Fibroblast of skin of abdomen (primary cell): ENCODE data around the gene MRS2.
"Not testable (repeated sequence)": the region's sequence is repeated elsewhere in the genome, so short reads cannot be mapped to it uniquely, and the experiment has no call there.

ENCODE experiments used
- DNase-seq: peaks from one replicate; pipeline ENCODE4 v3.0.0-alpha.2; 2013

Gene MRS2

DNA sequence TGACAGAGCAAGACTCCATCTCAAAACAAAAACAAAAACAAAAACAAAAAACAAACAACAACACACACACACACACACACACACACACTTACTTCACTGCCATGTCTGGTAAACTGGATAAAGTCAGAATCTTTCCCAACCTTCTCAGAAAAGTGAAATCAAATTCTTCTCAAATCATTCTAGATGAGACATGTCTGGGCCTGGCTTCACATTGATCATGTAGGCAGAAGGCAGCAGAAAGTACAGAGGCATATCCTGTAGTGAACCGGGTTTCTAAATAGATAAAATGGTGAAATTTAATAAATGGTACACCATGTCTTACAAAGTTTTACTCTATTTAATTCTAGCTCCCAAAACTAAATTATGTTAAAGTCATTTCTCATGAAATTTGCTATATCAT lies 14.9 kb upstream of the MRS2 start:
- DNase-seq: no peak

DNA sequence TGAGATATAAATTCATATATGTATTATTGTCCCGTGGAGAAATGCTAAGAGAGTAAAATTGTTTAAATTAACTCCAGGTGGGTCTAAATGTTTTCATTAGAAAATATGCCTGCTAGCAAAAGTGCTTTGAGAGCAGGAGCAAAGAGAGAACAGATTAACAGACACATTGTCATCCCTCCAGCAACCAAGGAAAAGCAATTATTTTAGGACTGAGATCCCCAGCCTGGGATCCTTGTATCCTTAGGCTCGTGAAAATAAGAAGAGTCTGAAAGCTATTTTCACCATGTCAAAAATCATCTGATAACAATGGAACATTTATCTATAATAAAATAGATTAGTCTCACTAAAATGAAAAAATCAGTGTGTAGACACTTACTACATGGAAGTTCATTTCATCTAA lies 11.5 kb upstream of the MRS2 start:
- DNase-seq: no peak

DNA sequence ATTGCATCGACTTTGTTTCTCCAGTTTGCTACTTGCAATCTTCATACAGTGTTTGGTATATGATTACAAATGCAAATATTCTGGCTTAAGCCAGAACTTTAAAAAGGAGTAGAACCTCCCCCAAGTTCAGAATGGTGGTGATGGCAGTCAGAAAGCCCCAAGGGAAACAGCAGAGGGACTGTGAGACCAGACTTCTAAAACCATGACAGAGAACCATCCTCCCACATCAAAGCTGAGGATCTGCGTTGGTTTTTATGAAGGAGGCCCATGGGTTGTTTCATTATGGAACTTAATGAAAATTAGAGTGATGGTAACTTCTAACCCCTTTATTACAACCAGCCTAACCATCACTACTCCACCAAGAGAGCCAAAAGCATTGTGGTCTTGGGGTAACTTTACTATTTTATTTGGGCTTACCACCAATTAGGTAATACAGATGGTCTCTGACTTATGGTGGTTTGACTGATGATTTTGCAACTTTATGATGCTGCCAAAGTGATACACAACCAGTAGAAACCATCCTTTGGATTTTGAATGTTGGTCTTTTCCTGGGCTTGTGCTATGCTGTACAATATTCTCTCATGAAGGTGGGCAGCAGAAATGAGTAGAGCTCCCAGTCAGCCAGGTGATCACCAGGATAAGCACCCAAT lies 10.9 kb upstream of the MRS2 start:
- no peak for DNase-seq

DNA sequence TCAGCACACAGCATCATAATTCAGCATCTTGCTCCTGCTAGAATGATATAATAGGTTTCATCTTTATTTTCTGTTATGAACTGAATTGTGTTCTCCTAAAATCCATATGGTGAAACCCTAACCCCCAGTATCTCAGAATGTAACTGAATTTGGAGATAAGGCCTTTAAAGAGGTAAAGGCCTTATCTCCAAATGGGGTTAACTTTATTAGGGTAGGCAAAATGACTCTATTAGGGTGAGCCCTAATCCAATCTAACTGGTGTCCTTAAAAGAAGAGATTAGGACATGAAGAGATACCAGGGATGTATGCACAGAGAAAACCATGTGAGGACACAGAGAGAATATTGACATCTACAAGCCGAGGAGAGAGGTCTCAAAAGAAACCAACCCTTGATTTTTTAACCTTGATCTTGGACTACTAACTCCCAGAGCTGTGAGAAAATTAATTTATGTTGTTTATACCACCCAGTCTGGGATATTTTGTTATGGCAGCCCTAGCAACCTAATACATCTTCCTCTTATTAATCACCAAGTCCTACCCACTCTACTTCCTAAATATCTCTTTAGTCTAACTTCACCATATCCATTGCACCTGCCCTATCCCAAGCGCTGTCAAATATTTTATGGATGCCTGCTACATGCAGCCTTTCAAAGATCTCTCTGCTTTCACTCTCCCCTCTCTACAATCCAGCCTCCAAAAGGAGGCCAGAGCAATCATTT lies 8.5 kb upstream of the MRS2 start:
- no peak for DNase-seq

DNA sequence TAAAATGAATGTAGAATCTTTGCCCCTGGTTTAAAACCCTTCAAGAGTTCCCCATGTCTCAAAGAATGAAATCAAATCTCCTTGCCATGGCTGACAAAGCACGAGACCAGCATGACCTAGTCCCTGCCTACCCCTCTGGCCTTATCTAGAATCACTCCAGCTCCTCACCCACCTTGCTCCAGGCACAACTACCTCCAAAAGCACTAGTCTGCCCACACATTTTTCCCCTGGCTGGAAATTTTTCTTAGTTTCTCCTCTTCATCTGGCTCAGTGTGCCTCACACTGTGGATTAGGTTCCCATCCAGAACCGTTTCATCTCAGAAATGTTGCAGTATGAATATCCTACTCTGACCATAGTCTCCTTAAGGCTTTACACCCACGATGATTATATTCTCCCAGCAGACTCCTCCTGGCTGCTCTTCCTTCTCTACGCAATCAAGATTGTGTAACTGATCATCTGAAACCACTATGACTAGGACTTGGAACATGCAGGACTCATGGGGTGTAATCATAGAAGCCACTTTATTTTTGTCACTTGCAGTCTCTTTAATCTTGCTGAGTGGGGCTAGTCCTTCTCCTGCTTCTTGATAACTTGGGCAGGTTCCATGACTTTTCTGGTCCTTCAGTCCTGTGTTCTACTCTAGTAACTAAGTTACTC lies 7.8 kb upstream of the MRS2 start:
- DNase-seq: peak; percentile 35

DNA sequence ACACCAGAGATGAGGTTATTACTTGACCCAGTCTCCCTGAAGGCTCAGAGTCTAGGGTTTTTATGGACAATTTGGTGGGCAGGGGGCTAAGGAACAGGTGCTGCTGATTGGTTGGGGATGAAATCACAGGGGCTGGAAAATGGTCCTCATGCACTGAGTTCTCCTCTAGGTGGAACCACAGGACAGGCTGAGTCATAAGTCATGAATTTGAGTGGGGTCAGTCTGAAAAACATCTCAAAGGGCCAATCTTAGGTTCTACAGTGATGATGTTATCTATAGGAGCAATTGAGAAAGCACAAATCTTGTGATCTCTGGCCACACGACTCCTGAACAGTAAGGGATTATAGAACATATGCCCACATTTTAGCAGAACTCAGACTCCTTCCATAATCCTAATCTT lies 5.9 kb upstream of the MRS2 start:
- DNase-seq: no peak

DNA sequence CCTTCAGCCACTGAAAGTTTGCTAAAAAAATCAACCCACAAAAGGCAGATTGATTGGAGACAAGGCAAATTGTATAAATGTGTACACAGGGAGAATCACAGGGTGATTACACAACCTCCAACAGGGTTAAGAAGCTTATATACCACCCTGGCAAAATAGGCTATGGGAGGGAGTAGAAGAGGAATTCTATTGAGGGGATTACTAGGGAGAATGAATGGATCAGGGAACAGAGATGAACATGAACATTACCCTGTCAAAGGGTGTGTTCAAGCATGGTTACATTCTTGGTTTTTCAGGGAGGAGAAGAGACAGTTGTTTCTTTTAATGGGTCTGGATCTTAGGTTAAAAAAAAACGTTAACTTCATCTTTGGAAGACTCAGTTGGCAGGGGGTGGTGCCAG lies 5.1 kb upstream of the MRS2 start:
- DNase-seq: no peak

DNA sequence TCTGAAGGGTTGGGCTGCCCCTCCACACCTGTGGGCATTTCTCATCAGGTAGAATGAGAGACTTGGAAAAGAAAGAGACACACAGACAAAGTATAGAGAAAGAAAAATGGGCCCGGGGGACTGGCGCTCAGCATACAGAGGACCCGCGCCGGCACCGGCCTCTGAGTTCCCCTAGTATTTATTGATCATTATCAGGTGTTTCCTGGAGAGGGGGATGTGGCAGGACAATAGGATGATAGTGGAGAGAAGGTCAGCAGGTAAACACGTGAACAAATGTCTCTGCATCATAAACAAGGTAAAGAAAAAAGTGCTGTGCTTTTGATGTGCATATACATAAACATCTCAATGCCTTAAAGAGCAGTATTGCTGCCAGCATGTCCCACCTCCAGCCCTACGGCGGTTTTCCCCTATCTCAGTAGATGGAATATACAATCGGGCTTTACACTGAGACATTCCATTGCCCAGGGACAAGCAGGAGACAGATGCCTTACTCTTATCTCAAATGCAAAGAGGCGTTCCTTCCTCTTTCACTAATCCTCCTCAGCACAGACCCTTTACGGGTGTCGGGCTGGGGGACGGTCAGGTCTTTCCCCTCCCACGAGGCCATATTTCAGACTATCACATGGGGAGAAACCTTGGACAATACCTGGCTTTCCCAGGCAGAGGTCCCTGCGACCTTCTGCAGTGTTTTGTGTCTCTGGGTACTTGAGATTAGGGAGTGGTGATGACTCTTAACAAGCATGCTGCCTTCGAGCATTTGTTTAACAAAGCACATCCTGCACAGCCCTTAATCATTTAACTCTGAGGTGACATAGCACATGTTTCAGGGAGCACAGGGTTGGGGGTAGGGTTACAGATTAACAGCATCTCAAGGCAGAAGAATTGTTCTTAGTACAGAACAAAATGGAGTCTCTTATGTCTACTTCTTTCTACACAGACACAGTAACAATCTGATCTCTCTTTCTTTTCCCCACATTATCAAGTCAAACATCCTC lies 2.4 kb upstream of the MRS2 start:
- DNase-seq: not testable (repeated sequence)

DNA sequence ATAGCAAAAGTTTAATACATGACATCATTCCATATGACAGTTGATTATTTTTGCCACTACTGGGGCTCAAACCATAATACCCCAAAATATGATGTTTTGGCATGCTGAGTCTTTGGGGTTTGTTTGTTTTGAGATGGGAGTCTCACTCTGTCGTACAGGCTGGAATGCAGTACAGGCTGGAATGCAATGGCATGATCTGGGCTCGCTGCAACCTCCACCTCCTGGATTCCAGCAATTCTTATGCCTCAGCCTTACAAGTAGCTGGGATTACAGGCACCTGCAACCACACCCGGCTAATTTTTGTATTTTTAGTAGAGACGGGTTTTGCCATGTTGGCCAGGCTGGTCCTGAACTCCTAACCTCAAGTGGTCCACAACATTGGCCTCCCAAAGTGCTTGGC lies 1.3 kb upstream of the MRS2 start:
- no peak for DNase-seq

DNA sequence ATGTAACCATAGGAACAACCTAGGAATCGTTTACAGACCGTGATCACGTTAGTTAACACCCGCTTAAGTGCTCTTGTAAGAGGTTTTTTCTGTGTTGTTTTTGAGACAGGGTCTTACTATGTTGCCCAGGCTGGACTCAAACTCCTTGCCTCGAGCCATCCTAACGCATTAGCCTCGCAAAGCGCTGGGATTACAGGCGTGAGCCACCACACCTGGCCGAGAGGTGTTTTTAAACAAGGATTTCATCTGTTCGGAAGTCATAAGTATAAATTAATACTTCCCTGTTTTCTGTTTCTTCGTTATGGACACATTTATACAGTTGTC lies 727 bp downstream of the MRS2 start:
- no peak for DNase-seq

DNA sequence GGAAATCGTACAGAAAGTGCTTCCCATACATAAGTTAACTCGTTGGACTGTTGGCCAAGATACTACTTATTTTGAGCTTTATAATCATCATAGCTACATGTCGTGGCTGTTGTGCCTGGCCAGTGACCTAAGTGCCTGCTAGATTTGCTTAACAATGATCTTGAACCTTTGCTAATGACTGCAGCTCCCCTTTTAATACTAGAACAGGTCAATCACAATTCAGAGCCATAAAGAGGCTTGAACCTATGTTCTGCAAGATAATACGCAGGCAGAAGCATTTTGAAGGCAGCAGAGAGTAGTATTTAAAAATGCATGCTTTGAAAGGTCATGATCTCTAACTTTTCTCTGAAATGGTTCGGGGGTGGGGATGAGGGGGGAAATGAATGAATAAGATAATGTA lies 2.5 kb downstream of the MRS2 start:
- no peak for DNase-seq

DNA sequence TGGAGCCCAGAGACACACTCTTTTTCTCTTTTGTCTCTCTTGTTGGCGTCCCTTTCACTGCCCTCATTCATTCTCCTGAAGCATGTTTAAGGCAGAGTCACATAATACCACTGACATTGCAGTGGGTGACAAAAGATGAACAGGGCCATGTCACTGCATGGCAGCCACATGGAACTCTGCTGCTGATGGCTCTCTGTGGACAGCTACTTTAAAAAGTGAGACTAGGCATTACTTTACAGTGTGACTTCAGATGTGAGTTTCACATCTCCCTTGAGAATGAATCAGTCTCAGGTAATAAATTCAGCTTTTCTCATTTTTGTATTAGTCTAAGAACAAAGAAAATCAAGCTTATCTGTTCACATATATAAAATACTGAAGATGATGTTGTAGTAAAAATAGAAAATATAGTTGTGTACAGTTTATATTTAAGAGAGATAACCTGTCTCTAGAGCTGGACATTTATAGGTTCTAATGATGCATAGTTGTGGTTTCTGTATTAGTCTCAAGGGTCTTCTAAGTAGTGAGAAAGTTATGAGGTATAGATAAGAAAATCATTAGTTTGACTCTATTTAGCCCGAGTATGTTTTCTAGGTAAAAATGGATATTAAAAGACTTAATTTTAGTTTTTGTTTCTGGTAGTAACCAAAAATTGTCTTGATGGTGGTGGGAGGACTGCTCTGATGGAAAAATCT lies 6.1 kb downstream of the MRS2 start:
- no peak for DNase-seq

DNA sequence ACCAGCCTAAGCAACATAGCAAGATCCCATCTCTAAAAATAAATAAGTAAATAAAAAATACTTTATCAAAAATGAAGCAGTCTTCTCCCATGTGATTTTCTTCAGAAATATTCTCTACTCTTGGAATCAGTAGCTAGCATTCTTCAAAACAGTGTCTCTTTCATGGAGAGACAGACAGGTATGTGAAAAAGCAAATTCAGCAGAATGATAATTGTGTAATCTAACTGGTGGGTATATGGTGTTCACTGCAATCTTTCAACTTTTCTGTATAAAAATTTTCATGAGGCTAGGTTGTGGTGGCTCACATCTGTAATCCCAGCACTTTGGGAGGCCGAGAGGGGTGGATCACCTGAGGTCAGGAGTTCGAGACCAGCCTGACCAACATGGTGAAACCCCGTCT lies 7.9 kb downstream of the MRS2 start:
- no peak for DNase-seq

DNA sequence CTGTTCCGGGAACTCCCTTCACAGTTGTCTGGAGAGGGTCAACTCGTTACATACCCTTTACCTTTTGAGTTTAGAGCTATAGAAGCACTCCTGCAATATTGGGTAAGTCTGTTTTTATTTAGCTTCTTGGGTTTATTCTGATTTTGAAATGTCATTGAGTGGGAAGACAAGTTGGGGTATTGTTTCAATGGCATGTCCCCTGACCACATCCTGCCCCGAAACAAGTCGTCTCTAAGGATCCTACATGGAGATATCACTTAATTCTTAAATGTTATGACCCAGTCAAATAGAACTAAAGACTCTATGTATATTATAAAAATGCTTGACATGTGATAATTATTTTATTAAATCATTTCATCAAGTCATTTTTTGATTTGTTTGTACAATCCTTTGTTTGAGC lies 9.6 kb downstream of the MRS2 start:
- DNase-seq: no peak

DNA sequence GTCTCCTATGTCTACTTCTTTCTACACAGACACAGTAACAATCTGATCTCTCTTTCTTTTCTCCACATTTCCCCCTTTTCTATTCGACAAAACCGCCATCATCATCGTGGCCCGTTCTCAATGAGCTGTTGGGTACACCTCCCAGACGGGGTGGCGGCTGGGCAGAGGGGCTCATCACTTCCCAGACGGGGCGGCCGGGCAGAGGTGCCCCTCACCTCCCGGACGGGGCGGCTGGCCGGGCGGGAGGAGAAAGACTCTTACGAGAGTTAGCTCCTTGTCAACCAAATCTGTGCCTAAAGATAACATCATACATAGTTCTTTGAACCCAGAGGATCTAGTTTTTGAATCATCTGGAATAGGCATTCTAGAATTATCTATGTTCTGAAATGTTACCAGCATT lies 11.8 kb downstream of the MRS2 start:
- not testable (repeated sequence) for DNase-seq

DNA sequence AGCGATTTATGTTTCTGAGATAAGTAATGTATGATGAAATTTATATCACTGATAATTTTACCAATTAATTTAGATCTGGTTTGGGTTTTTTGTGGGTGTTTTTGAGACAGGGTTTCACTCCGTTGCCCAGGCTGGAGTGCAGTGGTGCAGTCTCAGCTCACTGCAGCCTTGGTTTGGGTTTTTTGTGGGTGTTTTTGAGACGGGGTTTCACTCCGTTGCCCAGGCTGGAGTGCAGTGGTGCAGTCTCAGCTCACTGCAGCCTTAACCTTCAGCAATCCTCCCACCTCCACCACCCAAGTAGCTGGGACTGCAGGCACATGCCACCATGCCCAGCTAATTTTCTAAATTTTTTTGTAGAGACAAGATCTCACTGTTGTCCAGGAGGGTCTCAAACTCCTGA lies 13.0 kb downstream of the MRS2 start:
- DNase-seq: no peak

DNA sequence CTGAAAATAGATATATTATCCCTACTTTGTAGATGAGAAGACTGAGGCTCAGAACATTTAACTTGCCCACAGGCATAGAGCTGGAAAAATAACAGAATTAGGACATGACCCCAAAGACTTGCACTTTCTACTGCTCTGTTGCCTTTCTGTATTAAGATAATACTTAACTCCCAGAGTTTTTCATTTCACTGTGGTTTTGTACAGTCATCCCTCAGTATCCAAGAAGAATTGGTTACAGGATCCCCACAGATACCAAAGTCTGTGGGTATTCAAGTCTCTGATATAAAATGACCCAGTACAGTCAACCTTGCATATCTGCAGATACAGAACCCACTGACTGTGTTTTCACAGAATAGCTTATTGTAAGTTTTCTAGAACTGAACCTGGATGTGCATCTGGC lies 16.8 kb downstream of the MRS2 start:
- no peak for DNase-seq

DNA sequence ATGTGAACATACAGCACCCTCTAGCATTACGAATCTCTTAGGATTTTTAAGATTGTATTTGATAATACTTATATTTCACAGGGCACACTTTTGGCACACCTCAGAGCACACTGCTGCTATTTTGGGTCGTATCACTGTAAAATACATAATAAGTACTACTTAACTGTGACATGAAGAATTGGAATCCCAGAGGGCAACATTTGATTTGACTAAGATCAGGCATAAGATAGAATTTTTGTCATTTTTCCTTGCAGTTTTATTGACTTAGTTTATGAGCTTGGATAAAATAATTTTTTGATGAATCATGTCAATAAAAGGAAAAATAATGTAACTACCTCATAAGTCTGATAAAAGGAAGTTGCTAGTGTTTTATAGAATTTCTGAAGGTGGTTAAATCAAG lies 22.4 kb downstream of the MRS2 start:
- DNase-seq: no peak

DNA sequence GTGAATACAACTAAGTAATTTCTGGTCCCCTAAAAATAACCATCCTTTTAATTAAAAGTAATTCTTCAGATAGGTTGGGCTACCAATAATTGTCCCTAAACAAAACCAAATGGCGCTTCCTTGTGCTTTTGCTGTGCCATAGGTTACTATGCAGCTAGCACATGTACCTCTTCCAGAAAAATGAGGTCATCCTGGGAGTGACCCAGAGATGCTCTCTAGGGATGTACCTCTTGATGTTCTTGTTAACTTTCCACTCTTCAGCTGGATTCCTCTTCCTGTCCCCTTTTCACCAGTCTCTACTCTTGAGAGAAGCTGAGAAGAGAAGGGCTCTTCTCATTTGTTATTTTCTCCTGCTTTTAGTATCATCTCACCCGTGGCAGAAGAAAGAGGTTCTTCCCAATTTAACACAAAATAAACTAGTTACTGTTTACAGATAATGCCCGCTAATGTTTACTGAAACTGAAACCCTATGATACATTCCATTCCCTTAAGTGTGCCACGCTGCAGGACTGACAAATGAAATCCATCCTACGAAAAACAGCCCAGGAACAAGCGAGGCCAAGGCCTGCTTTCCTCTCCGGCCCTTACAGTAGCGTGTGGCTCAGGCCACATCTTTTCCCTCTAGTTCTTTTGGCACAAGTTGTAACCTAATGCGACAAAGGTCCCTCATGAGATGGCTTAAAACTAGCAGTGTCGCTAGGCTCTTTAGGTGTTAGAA lies 24.2 kb downstream of the MRS2 start:
- DNase-seq: no peak

DNA sequence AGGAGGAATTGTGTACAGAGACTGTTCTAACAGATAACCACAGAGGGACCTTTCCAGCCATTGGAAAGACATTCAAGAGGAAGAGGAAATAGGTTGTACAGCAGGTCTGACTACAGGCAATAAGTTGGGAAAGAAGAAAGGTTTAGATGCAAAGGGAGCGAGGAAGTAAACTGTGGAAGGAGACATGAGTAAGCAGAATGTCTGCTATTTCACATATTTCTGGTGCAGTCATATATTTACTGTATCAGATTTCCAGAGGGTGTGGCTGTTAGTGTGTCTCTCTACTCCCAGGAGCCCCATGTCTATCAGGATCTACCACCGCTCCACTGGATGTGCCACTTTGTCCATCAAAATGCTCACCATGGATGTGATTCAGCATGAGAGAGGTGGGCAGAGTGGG lies 25.9 kb downstream of the MRS2 start:
- DNase-seq: peak; percentile 10

DNA sequence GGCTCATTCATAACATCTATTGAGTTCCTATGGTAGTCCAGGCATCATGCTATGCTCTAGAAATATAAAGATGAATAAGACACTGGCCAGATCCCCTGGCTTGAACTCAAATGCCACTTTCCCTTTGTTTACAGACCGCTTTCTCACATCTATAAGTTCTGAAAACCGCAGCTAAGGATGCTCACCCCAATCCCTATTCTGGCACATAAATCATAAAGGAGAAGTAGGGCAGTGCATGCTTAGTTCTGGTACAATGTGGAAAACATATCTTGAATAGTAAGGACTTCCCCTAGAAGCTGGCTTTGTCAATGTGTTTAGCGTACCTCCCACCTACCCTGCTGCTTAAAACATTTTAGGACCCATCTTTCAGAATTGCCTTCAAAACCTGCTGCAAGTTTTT lies 26.4 kb downstream of the MRS2 start:
- DNase-seq: no peak

DNA sequence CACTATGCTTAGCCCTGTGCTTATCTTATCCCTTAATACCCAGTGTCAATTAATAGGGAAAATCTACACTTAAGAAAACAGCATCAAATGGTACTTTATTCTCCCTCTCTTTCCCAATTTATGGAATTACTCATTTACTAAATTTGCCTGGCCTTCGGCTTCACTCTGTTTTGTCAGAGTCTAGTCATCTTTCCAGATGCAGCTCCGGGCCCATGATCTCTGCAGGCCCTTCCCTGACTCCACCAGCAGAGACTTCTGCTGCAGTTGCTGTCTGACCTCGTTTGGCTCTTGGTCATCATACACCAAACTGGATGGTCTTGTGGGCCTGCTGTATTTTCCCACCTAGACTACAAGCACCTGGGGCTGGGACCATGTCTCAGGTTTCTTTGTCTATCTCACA lies 27.4 kb downstream of the MRS2 start:
- DNase-seq: no peak
